NB4 (cell line): ENCODE measurements around the gene SLC25A21.

Experiments used
- MYC ChIP-seq: IDR thresholded peaks from 2 replicates; pipeline ENCODE4 v1.6.1; 2011; ENCODE audit warnings: low read depth, low read length
- POLR2A ChIP-seq: IDR thresholded peaks from 2 replicates; pipeline ENCODE4 v1.6.1; 2011; ENCODE audit warnings: mild to moderate bottlenecking; ENCODE audit not compliant: insufficient read length; ENCODE audit errors: extremely low read depth
- TF ChIP-seq, protein P1 (sequence below): IDR thresholded peaks from one replicate; pipeline ENCODE4 v1.5.1; 2012; ENCODE audit warnings: low read depth, low read length

DNA sequence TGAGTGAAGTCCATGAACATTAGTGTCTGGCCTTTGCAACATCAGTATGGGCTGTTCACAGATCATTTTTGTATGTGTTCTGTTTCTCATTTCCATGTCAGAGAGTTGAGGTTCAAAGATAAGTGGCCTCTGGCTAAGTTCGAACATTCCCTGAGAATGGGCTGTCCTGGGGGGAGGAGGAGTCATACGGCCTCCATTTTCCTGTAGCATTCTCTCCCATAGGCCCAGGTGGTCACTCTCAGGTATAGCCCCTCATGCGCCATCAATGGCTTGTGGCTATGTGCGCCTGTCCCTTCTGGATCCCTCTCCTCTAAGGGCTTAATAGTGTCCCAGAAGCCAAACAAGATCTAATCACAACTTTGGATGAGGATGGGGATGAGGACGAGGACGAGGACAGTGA, 345.8 kb downstream of the SLC25A21 start:
- TF ChIP-seq, protein P1, sequence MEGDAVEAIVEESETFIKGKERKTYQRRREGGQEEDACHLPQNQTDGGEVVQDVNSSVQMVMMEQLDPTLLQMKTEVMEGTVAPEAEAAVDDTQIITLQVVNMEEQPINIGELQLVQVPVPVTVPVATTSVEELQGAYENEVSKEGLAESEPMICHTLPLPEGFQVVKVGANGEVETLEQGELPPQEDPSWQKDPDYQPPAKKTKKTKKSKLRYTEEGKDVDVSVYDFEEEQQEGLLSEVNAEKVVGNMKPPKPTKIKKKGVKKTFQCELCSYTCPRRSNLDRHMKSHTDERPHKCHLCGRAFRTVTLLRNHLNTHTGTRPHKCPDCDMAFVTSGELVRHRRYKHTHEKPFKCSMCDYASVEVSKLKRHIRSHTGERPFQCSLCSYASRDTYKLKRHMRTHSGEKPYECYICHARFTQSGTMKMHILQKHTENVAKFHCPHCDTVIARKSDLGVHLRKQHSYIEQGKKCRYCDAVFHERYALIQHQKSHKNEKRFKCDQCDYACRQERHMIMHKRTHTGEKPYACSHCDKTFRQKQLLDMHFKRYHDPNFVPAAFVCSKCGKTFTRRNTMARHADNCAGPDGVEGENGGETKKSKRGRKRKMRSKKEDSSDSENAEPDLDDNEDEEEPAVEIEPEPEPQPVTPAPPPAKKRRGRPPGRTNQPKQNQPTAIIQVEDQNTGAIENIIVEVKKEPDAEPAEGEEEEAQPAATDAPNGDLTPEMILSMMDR = no peak
- TF ChIP-seq MYC (no peak), POLR2A (no peak)
